SU-DHL-6 (cell line): ENCODE results near the gene SCGB2A2.

Source experiments
- H2AFZ ChIP-seq: fragments of 200-600 bp; sonication (generic); 2 replicates; pipeline ENCODE4 v1.6.1; 2014; ENCODE audit warnings: low read depth, mild to moderate bottlenecking, moderate library complexity, mixed read lengths, antibody characterized with exemption, low read length; ENCODE audit not compliant: severe bottlenecking
- H3F3A ChIP-seq: fragments of 200-600 bp; shearing (Covaris generic); 2 replicates; pipeline ENCODE4 v1.6.0; 2016; ENCODE audit warnings: antibody characterized with exemption, mild to moderate bottlenecking; ENCODE audit not compliant: insufficient read depth
- H3K27ac ChIP-seq: fragments of 200-600 bp; sonication (generic); 2 replicates; pipeline ENCODE4 v1.5.1; 2016; ENCODE audit warnings: low read depth, mild to moderate bottlenecking, low read length, moderate library complexity, mixed read lengths
- H3K27me3 ChIP-seq: fragments of 200-600 bp; sonication (generic), shearing (Covaris generic); 2 replicates; pipeline ENCODE4 v1.6.0; 2014; ENCODE audit warnings: mild to moderate bottlenecking, low read length
- H3K36me3 ChIP-seq: fragments of 200-600 bp; sonication (generic); 2 replicates; pipeline ENCODE4 v1.6.1; 2014; ENCODE audit warnings: mild to moderate bottlenecking, low read length, mixed read lengths
- H3K4me2 ChIP-seq: fragments of 300-600, 200-600 bp; shearing (Covaris generic), sonication (generic); 2 replicates; pipeline ENCODE4 v1.6.0; 2014; ENCODE audit warnings: low read length, low read depth, mild to moderate bottlenecking; ENCODE audit not compliant: poor library complexity, severe bottlenecking
- H3K4me3 ChIP-seq: fragments of 200-600 bp; sonication (generic); 2 replicates; pipeline ENCODE4 v1.5.1; 2014; ENCODE audit warnings: antibody characterized with exemption, low read length, mild to moderate bottlenecking, mixed read lengths; ENCODE audit not compliant: insufficient read depth, poor library complexity, severe bottlenecking
- H3K79me2 ChIP-seq: fragments of 200-600 bp; sonication (generic); 2 replicates; pipeline ENCODE4 v1.6.1; 2014; ENCODE audit warnings: mild to moderate bottlenecking, low read length, moderate library complexity; ENCODE audit not compliant: insufficient read depth
- H3K9ac ChIP-seq: fragments of 200-600 bp; sonication (generic); 2 replicates; pipeline ENCODE4 v1.7.0; 2014; ENCODE audit warnings: mild to moderate bottlenecking, low read length
- H3K9me2 ChIP-seq: fragments of 200-600 bp; sonication (generic); replicated peaks from 2 replicates; pipeline ENCODE4 v1.6.1; 2014; ENCODE audit warnings: low read length; ENCODE audit not compliant: insufficient read depth
- H3K9me3 ChIP-seq: fragments of 200-600 bp; sonication (generic); 2 replicates; pipeline ENCODE4 v1.6.1; 2014; ENCODE audit warnings: low read length, mixed read lengths; ENCODE audit not compliant: insufficient read depth
- H4K20me1 ChIP-seq: fragments of 200-600 bp; sonication (generic); 2 replicates; pipeline ENCODE4 v1.6.1; 2014; ENCODE audit warnings: low read depth, mild to moderate bottlenecking, antibody characterized with exemption, low read length, moderate library complexity, mixed read lengths
- CTCF ChIP-seq: fragments of 200-600 bp; sonication (generic); IDR thresholded peaks from one replicate; pipeline ENCODE4 v1.5.1; 2017; ENCODE audit warnings: antibody characterized with exemption, mild to moderate bottlenecking, low read length, moderate library complexity; ENCODE audit not compliant: insufficient read depth, poor library complexity, severe bottlenecking
- EZH2phosphoT487 ChIP-seq: fragments of 200-600 bp; sonication (generic), shearing (Covaris generic); conservative IDR thresholded peaks from 2 replicates; pipeline ENCODE4 v1.6.1; 2018; ENCODE audit warnings: mild to moderate bottlenecking, antibody characterized with exemption, low read length, moderate library complexity, mixed read lengths

SCGB2A2 gene

GRCh38 chr11:62295504-62295903 is 25.5 kb downstream of the SCGB2A2 start:
- TF ChIP-seq EZH2phosphoT487 = no peak
- TF ChIP-seq CTCF = no peak
- Histone ChIP-seq H3K9me2 (no peaks in the 10 kb centered on the region), H3K27me3 (no peaks in the 10 kb centered on the region), H3K36me3 (no peaks in the 10 kb centered on the region), H3F3A (no peaks in the 10 kb centered on the region), H3K79me2 (no peaks in the 10 kb centered on the region), H3K9me3 (no peaks in the 10 kb centered on the region), H3K27ac (no peak overlapping the region), H3K4me3 (no peak overlapping the region), H2AFZ (no peak overlapping the region), H3K9ac (no peak overlapping the region), H3K4me2 (no peak overlapping the region), H4K20me1 (no peaks in the 10 kb centered on the region)

- no peak for TF ChIP-seq EZH2phosphoT487
- no peak for TF ChIP-seq CTCF
Measured at GRCh38 chr11:62298975-62299374, 29.0 kb downstream of the SCGB2A2 start, which contains the start of gene SCGB1D4. Gene SCGB1D4, minus strand, starts transcription at chr11:62299075. Its CDS starts 65 bp downstream, at chr11:62299010.

GRCh38 chr11:62306227-62306626 is 36.3 kb downstream of the SCGB2A2 start:
- TF ChIP-seq EZH2phosphoT487 (no peak), CTCF (no peak)
- H3K36me3 ChIP-seq = no peaks in the 10 kb centered on the region
- no peaks in the 10 kb centered on the region for H3K9me2 ChIP-seq
- no peak overlapping the region for H3K27ac ChIP-seq
- H4K20me1 ChIP-seq = no peaks in the 10 kb centered on the region
- no peaks in the 10 kb centered on the region for H3F3A ChIP-seq
- H3K9me3 ChIP-seq = no peaks in the 10 kb centered on the region
- H2AFZ ChIP-seq = no peak overlapping the region
- H3K4me3 ChIP-seq = no peak overlapping the region
- no peaks in the 10 kb centered on the region for H3K27me3 ChIP-seq
- no peak overlapping the region for H3K4me2 ChIP-seq
- no peaks in the 10 kb centered on the region for H3K79me2 ChIP-seq
- H3K9ac ChIP-seq = no peak overlapping the region

More at GRCh38 chr11:62298975-62299374, 29.0 kb downstream of the SCGB2A2 start, which contains the start of gene SCGB1D4:
- Histone ChIP-seq H4K20me1 (no peaks in the 10 kb centered on the region), H3K9ac (no peak within 1 kb of the TSS), H3K36me3 (no peaks in the 10 kb centered on the region), H3K27me3 (no peaks in the 10 kb centered on the region), H3K9me2 (no peaks in the 10 kb centered on the region), H3F3A (no peaks in the 10 kb centered on the region), H3K4me2 (no peak within 1 kb of the TSS), H3K79me2 (no peaks in the 10 kb centered on the region), H3K27ac (no peak within 1 kb of the TSS), H3K4me3 (no peak within 1 kb of the TSS), H3K9me3 (no peaks in the 10 kb centered on the region), H2AFZ (no peak within 1 kb of the TSS)
